NCI-H2107 treated with DMSO at 0.1 percent for 48 hours (cell line): ENCODE results near the gene PCDHAC1.
"Not testable (repeated sequence)": the region's sequence is repeated elsewhere in the genome, so short reads cannot be mapped to it uniquely, and the experiment has no call there.

ENCODE experiments used
- DNase-seq: peaks from one replicate; lab custom pipeline; 2025; ENCODE audit not compliant: unreplicated experiment; lab: John Stamatoyannopoulos, UW

Gene PCDHAC1

GRCh38 chr5:140925806-140926442, at the start of gene PCDHAC1:
Gene PCDHAC1, plus strand, starts transcription at chr5:140926299. Its CDS starts 594 bp downstream, at chr5:140926893.
- DNase-seq = no peak

DNA sequence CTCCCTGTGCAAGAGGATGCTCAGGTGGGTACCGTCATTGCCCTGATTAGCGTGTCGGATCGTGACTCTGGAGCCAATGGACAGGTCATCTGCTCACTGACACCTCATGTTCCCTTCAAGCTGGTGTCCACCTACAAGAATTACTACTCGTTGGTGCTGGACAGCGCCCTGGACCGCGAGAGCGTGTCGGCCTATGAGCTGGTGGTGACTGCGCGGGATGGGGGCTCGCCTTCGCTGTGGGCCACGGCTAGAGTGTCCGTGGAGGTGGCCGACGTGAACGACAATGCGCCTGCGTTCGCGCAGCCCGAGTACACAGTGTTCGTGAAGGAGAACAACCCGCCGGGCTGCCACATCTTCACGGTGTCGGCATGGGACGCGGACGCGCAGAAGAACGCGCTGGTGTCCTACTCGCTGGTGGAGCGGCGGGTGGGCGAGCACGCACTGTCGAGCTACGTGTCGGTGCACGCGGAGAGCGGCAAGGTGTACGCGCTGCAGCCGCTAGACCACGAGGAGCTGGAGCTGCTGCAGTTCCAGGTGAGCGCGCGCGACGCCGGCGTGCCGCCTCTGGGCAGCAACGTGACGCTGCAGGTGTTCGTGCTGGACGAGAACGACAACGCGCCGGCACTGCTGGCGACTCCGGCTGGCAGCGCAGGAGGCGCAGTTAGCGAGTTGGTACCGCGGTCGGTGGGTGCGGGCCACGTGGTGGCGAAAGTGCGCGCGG, 49.4 kb upstream of the PCDHAC1 start:
- not testable (repeated sequence) for DNase-seq

- DNase-seq = no peak
These were observed 48.9 kb upstream of the PCDHAC1 start for GRCh38 chr5:140877262-140877581.

DNA sequence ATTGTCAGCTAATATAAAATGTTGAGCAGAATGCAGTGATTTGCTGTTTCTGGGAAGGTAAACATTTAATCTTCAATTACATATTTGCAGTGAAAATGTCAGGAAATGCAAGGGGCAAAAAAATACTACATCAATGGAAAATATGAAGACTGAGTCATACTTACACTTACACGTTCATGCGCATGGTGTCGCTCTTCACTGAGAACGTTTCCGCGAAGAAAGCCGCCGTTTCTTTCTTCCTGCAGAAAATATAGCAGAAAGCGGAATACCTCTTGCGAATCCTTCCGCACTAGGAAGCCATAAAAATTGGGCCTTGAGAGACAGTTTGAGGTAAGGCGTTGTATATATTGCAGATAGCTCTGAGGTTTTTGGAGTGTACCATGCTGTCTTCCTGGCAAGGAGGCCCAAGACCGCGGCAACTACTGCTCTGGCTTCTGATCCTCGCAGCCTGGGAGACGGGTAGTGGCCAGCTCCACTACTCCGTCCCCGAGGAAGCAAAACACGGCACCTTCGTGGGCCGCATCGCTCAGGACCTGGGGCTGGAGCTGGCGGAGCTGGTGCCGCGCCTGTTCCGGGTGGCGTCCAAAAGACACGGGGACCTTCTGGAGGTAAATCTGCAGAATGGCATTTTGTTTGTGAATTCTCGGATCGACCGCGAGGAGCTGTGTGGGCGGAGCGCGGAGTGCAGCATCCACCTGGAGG, 44.1 kb upstream of the PCDHAC1 start, which contains the start of gene PCDHA13:
PCDHA13 (plus strand) TSS at position 236 of the 702 bp plus-strand sequence; CDS start at position 381, 145 bp downstream.
- no peak for DNase-seq

DNA sequence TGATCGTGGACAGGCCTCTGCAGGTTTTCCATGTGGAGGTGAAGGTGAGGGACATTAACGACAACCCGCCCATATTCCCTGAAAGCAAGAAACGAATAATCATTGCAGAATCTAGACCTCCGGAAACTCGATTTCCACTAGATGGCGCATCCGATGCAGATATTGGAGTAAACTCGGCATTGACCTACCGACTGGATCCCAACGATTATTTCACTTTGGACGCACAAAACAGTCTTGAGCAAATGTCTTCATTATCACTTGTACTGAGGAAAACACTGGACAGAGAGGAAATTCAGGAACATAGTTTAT, 43.6 kb upstream of the PCDHAC1 start:
- DNase-seq = no peak

DNA sequence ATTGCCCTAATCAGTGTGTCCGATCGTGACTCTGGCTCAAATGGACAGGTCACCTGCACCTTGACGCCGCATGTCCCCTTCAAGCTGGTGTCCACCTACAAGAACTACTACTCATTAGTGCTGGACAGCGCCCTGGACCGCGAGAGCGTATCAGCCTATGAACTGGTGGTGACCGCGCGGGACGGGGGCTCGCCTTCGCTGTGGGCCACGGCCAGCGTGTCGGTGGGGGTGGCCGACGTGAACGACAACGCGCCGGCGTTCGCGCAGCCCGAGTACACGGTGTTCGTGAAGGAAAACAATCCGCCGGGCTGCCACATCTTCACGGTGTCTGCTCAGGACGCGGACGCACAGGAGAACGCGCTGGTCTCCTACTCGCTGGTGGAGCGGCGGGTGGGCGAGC, 42.7 kb upstream of the PCDHAC1 start:
- no peak for DNase-seq

DNA sequence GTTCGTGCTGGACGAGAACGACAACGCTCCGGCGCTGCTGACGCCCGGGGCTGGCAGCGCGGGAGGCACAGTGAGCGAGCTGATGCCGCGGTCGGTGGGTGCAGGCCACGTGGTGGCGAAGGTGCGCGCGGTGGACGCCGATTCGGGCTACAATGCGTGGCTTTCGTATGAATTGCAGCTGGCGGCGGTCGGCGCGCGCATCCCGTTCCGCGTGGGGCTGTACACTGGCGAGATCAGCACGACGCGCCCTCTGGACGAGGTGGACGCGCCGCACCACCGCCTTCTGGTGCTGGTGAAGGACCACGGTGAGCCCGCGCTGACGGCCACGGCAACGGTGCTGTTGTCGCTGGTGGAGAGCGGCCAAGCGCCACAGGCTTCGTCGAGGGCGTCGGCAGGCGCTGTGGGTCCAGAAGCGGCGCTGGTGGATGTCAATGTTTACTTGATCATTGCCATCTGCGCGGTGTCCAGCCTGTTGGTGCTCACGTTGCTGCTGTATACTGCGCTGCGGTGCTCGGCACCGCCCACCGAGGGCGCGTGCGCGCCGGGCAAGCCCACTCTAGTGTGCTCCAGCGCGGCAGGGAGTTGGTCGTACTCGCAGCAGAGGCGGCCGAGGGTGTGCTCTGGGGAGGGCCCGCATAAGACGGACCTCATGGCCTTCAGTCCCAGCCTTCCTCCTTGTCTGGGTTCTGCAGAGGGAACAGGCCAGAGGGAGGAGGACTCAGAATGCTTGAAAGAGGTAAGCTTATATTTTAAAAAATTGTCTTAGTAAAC, 42.0 kb upstream of the PCDHAC1 start:
- DNase-seq = no peak

GRCh38 chr5:140916325-140916724, 9.8 kb upstream of the PCDHAC1 start:
- no peak for DNase-seq

GRCh38 chr5:140923601-140924000, 2.5 kb upstream of the PCDHAC1 start:
- no peak for DNase-seq

- DNase-seq = peak; percentile 56
These were observed 536 bp downstream of the PCDHAC1 start for GRCh38 chr5:140926443-140927227.

GRCh38 chr5:140927228-140927573, 1.1 kb downstream of the PCDHAC1 start:
- no peak for DNase-seq

- no peak for DNase-seq
These were observed 9.0 kb downstream of the PCDHAC1 start for GRCh38 chr5:140934964-140935606.

- DNase-seq = no peak
These were observed 20.5 kb downstream of the PCDHAC1 start for GRCh38 chr5:140946578-140946977.

DNA sequence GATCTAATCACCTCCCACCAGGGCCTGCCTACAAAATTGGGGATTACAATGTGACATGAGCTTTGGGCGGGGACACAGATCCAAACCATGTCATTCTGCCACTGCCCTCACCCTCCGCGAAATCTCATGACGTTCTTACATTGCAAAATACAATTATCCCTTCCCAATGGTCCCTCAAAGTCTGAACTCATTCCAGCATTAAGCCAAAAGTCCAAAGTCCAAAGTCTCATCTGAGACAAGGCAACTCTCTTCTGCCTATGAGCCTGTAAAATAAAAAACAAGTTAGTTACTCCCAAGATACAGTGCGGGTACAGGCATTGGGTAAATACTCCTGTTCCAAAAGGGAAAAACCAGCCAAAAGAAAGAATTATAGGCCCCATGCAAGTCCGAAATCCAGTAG, 25.5 kb downstream of the PCDHAC1 start:
- DNase-seq = no peak

- no peak for DNase-seq
These were observed 27.1 kb downstream of the PCDHAC1 start for GRCh38 chr5:140953234-140953633.

DNA sequence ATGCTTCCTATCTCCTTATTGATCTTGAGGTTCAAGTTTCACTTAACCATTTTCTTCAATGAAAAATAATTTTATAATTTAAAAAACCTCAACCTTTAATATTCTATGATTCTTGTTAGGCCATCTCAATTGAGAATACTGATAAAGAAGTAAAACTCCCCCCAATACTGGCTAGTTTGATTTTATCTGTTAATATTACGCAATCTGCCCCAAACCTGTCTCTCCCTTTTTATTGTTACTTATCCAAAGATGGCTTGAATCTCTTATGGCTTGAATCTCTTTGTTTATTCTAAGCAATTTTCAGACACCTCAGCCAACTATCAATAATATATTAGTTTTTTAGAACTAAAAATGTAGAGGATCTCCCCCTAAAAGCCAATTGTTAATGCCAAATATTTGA, 36.1 kb downstream of the PCDHAC1 start:
- no peak for DNase-seq

DNA sequence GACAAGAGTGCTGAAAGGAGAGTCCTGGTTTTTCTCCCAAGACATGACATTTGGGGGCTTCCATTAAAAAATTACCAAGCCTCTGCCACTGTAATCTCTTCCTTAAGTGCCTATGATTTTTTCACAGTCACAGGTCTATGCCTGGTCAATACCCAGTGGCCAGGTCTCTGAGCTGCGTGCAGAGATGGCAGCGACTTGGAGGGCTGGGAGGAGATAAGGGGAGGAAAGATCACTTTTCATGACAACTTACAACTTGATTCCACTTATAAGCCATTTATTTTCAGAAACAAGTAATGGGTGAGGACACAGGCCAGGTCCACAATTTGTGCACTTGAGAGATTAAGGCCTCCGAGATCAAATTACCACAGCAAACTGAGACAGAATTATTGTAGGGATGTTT, 38.3 kb downstream of the PCDHAC1 start:
- no peak for DNase-seq

DNA sequence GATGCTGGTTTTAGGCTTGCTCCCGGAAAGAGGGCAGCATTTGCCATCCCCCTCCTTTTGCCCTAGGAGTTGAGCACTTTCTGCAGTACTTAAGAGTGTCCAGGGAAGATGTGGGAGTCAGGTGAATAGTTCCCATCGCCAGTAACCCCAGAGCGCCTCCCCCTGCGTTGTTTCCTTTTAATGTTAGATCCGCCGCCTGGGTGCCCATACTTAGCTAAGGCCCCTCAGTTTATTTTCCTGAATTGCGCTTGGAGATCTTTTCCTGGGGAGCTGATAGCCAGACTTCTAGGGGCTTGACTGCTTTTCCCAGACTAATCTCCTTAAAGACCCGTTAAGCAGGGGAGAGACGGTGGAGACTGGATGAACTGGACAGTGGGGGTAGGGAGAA, 39.8 kb downstream of the PCDHAC1 start:
- no peak for DNase-seq

DNA sequence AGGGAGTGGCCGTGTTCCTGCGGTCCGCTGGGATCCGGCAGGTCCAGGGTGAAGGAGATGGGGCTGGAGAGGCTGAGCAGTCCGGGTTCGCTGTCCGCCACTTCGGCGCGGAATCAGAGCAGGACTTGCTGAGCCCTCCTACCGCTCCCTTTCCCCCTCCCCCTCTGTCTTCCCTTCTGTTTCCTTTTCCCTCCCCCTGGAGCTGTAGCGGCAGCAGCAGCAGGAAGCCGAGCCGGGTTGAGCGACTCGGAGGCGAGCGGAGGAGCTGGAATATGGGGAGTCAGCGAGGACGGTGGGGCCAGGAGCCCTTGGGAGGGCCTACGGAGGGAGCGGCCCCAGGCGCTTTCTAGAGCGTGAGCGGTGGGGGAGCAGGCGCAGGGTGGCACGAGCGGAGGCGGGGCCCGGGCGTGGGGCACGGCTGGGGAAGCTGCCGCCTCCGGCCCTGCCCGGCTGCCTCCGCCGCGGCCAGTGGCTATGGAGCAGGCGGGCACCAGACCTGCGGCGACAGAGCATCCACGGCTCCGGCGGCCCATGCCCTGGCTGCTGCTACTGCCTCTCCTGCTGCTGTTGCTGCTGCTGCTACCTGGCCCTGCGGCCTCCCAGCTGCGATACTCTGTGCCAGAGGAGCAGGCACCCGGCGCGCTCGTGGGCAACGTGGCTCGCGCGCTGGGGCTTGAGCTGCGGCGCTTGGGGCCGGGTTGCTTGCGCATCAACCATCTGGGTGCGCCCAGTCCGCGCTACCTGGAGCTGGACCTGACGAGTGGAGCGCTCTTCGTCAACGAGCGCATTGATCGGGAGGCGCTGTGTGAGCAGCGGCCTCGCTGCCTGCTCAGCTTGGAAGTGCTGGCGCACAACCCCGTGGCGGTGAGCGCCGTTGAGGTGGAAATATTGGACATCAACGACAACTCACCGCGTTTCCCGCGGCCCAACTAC, 40.5 kb downstream of the PCDHAC1 start, which contains the start of gene PCDHAC2:
PCDHAC2 (plus strand) TSS at position 184 of the 933 bp plus-strand sequence; CDS start at position 475, 291 bp downstream.
- DNase-seq = peak; percentile 8
